ENCODE data around the gene VWA1.

GRCh38 chr1:1385931-1386330, 49.6 kb upstream of the VWA1 start:
- TF ChIP-seq CTCF (IDR thresholded peaks at IDR 0.05) (no peak), POLR2A (IDR thresholded peaks at IDR 0.05) (no peak)
